Measurements from ENCODE around the gene TMEM61.

- TF ChIP-seq, protein P1, sequence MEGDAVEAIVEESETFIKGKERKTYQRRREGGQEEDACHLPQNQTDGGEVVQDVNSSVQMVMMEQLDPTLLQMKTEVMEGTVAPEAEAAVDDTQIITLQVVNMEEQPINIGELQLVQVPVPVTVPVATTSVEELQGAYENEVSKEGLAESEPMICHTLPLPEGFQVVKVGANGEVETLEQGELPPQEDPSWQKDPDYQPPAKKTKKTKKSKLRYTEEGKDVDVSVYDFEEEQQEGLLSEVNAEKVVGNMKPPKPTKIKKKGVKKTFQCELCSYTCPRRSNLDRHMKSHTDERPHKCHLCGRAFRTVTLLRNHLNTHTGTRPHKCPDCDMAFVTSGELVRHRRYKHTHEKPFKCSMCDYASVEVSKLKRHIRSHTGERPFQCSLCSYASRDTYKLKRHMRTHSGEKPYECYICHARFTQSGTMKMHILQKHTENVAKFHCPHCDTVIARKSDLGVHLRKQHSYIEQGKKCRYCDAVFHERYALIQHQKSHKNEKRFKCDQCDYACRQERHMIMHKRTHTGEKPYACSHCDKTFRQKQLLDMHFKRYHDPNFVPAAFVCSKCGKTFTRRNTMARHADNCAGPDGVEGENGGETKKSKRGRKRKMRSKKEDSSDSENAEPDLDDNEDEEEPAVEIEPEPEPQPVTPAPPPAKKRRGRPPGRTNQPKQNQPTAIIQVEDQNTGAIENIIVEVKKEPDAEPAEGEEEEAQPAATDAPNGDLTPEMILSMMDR (IDR thresholded peaks at IDR 0.05), result no peak
- TF ChIP-seq EZH2phosphoT487 (IDR thresholded peaks at IDR 0.05; ENCODE audit: borderline replicate concordance, low read depth) (no peak), YY1 (IDR thresholded peaks at IDR 0.05; ENCODE audit: low read depth) (no peak), PBX3 (IDR thresholded peaks at IDR 0.05) (no peak), MAX (IDR thresholded peaks at IDR 0.05; ENCODE audit: low read depth) (no peak), GABPA (IDR thresholded peaks at IDR 0.05; ENCODE audit: low read depth) (no peak), TAF1 (IDR thresholded peaks at IDR 0.05; ENCODE audit: borderline replicate concordance, low read depth, low read length) (no peak)
- TF ChIP-seq, protein P2, sequence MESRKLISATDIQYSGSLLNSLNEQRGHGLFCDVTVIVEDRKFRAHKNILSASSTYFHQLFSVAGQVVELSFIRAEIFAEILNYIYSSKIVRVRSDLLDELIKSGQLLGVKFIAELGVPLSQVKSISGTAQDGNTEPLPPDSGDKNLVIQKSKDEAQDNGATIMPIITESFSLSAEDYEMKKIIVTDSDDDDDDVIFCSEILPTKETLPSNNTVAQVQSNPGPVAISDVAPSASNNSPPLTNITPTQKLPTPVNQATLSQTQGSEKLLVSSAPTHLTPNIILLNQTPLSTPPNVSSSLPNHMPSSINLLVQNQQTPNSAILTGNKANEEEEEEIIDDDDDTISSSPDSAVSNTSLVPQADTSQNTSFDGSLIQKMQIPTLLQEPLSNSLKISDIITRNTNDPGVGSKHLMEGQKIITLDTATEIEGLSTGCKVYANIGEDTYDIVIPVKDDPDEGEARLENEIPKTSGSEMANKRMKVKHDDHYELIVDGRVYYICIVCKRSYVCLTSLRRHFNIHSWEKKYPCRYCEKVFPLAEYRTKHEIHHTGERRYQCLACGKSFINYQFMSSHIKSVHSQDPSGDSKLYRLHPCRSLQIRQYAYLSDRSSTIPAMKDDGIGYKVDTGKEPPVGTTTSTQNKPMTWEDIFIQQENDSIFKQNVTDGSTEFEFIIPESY (IDR thresholded peaks at IDR 0.05; ENCODE audit: borderline replicate concordance, low read depth), result no peak
- TF ChIP-seq, protein P3, sequence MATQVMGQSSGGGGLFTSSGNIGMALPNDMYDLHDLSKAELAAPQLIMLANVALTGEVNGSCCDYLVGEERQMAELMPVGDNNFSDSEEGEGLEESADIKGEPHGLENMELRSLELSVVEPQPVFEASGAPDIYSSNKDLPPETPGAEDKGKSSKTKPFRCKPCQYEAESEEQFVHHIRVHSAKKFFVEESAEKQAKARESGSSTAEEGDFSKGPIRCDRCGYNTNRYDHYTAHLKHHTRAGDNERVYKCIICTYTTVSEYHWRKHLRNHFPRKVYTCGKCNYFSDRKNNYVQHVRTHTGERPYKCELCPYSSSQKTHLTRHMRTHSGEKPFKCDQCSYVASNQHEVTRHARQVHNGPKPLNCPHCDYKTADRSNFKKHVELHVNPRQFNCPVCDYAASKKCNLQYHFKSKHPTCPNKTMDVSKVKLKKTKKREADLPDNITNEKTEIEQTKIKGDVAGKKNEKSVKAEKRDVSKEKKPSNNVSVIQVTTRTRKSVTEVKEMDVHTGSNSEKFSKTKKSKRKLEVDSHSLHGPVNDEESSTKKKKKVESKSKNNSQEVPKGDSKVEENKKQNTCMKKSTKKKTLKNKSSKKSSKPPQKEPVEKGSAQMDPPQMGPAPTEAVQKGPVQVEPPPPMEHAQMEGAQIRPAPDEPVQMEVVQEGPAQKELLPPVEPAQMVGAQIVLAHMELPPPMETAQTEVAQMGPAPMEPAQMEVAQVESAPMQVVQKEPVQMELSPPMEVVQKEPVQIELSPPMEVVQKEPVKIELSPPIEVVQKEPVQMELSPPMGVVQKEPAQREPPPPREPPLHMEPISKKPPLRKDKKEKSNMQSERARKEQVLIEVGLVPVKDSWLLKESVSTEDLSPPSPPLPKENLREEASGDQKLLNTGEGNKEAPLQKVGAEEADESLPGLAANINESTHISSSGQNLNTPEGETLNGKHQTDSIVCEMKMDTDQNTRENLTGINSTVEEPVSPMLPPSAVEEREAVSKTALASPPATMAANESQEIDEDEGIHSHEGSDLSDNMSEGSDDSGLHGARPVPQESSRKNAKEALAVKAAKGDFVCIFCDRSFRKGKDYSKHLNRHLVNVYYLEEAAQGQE (IDR thresholded peaks at IDR 0.05; ENCODE audit: low read depth, low read length), result no peak
- TF ChIP-seq, protein P4, sequence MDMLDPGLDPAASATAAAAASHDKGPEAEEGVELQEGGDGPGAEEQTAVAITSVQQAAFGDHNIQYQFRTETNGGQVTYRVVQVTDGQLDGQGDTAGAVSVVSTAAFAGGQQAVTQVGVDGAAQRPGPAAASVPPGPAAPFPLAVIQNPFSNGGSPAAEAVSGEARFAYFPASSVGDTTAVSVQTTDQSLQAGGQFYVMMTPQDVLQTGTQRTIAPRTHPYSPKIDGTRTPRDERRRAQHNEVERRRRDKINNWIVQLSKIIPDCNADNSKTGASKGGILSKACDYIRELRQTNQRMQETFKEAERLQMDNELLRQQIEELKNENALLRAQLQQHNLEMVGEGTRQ (IDR thresholded peaks at IDR 0.05; ENCODE audit: borderline replicate concordance, low read depth, low read length), result no peak
These were observed 20.9 kb downstream of the TMEM61 start for GRCh38 chr1:55001311-55001710.

All from SK-N-SH (cell line).